Neural cell (in vitro differentiated cells): ENCODE measurements around the gene RAB18. TPM values are rescaled to one million over a fixed set of nuclear protein-coding genes. Genes with fewer than 3 reads are reported as not detected.

Experiments used
- H2AFZ ChIP-seq: fragments of 200-600, 300-800 bp; sonication (generic), shearing (Covaris generic); 2 replicates; pipeline ENCODE4 v1.6.0; 2014; ENCODE audit warnings: low read depth, mild to moderate bottlenecking, antibody characterized with exemption, low read length, moderate library complexity
- H3F3A ChIP-seq: fragments of 200-600 bp; shearing (Covaris generic); 2 replicates; pipeline ENCODE4 v1.6.1; 2016; ENCODE audit warnings: mild to moderate bottlenecking, moderate library complexity, mixed read lengths, antibody characterized with exemption, low read length; ENCODE audit not compliant: insufficient read depth, poor library complexity, severe bottlenecking
- H3K27ac ChIP-seq: fragments of 200-600, 300-800 bp; sonication (generic), shearing (Covaris generic); 2 replicates; pipeline ENCODE4 v1.5.1; 2014; ENCODE audit warnings: mild to moderate bottlenecking, low read length, moderate library complexity
- H3K27me3 ChIP-seq: fragments of 300-800, 200-600 bp; sonication (generic), shearing (Covaris generic); 2 replicates; pipeline ENCODE4 v1.6.0; 2014; ENCODE audit warnings: mild to moderate bottlenecking, low read depth, low read length, moderate library complexity; ENCODE audit not compliant: insufficient read depth
- H3K36me3 ChIP-seq: fragments of 300-800, 200-600 bp; sonication (generic), shearing (Covaris generic); 2 replicates; pipeline ENCODE4 v1.5.1; 2014; ENCODE audit warnings: mild to moderate bottlenecking, antibody characterized with exemption, low read length, moderate library complexity; ENCODE audit not compliant: insufficient read depth
- H3K4me2 ChIP-seq: fragments of 300-800, 200-600 bp; sonication (generic), shearing (Covaris generic); 2 replicates; pipeline ENCODE4 v1.6.0; 2014; ENCODE audit warnings: mild to moderate bottlenecking, low read length
- H3K4me3 ChIP-seq: fragments of 300-800, 200-600 bp; sonication (generic), shearing (Covaris generic); 2 replicates; pipeline ENCODE4 v1.5.1; 2014; ENCODE audit warnings: mild to moderate bottlenecking, low read length, moderate library complexity
- H3K79me2 ChIP-seq: fragments of 200-600 bp; shearing (Covaris generic); replicated peaks from 2 replicates; pipeline ENCODE4 v1.6.0; 2014; ENCODE audit warnings: mild to moderate bottlenecking, low read length, moderate library complexity; ENCODE audit not compliant: insufficient read depth
- H3K9ac ChIP-seq: fragments of 300-800, 200-600 bp; sonication (generic), shearing (Covaris generic); 2 replicates; pipeline ENCODE4 v1.6.1; 2016; ENCODE audit warnings: mild to moderate bottlenecking, low read length, mixed read lengths
- H3K9me2 ChIP-seq: fragments of 200-600 bp; shearing (Covaris generic); 2 replicates; pipeline ENCODE4 v1.6.1; 2016; ENCODE audit warnings: mild to moderate bottlenecking, low read length, mixed read lengths; ENCODE audit not compliant: insufficient read depth
- H3K9me3 ChIP-seq: fragments of 200-600, 300-800 bp; sonication (generic), shearing (Covaris generic); 2 replicates; pipeline ENCODE4 v1.6.1; 2016; ENCODE audit warnings: mild to moderate bottlenecking, mixed run types, low read length, moderate library complexity, mixed read lengths
- H4K20me1 ChIP-seq: fragments of 200-600 bp; shearing (Covaris generic); 2 replicates; pipeline ENCODE4 v1.6.1; 2016; ENCODE audit warnings: mild to moderate bottlenecking, mixed run types; ENCODE audit not compliant: insufficient read depth
- CTCF ChIP-seq: fragments of 450-650 bp; IDR thresholded peaks from 2 replicates; pipeline ENCODE4 v1.5.1; 2014; ENCODE audit warnings: antibody characterized with exemption, mild to moderate bottlenecking, moderate library complexity; ENCODE audit not compliant: poor library complexity, severe bottlenecking
- EP300 ChIP-seq: fragments of 450-650 bp; conservative IDR thresholded peaks from 2 replicates; pipeline ENCODE4 v1.6.1; 2014; ENCODE audit warnings: antibody characterized with exemption, mild to moderate bottlenecking, moderate library complexity; ENCODE audit not compliant: poor library complexity, severe bottlenecking
- EZH2 ChIP-seq: fragments of 200-600, 300-800 bp; shearing (Covaris generic), sonication (generic); IDR thresholded peaks from 2 replicates; pipeline ENCODE4 v1.6.1; 2014; ENCODE audit warnings: antibody characterized with exemption, low read length, borderline replicate concordance, mild to moderate bottlenecking; ENCODE audit not compliant: insufficient read depth, poor library complexity, severe bottlenecking
- MXI1 ChIP-seq: fragments of 450-650 bp; conservative IDR thresholded peaks from 2 replicates; pipeline ENCODE4 v1.6.1; 2014; ENCODE audit warnings: antibody characterized with exemption, mild to moderate bottlenecking; ENCODE audit not compliant: poor library complexity, severe bottlenecking
- POLR2AphosphoS5 ChIP-seq: IDR thresholded peaks from 2 replicates; pipeline ENCODE4 v1.6.1; 2012
- RAD21 ChIP-seq: fragments of 450-650 bp; conservative IDR thresholded peaks from 2 replicates; pipeline ENCODE4 v1.6.1; 2014; ENCODE audit warnings: antibody characterized with exemption, mild to moderate bottlenecking, moderate library complexity
- REST ChIP-seq: IDR thresholded peaks from 2 replicates; pipeline ENCODE4 v1.6.1; 2012; ENCODE audit warnings: borderline replicate concordance
- SMC3 ChIP-seq: fragments of 450-650 bp; conservative IDR thresholded peaks from 2 replicates; pipeline ENCODE4 v1.6.1; 2014; ENCODE audit warnings: antibody characterized with exemption, mild to moderate bottlenecking, moderate library complexity; ENCODE audit not compliant: poor library complexity
- TAF1 ChIP-seq: IDR thresholded peaks from 2 replicates; pipeline ENCODE4 v1.6.1; 2012; ENCODE audit warnings: low read depth
- polyA plus RNA-seq: library from polyadenylated mRNA; depleted of rRNA; stranded (reverse); fragments of >200 nt; gene quantifications from 2 replicates; pipeline ENCODE4 v1.2.3, GENCODE V29; 2014

Gene RAB18
- polyA plus RNA-seq, 1 donor from 2014 or later = 122 TPM

- H3K9me2 ChIP-seq = no peaks in the 10 kb centered on the region
- no peak overlapping the region for H2AFZ ChIP-seq
- H3K9me3 ChIP-seq = no peaks in the 10 kb centered on the region
- no peaks in the 10 kb centered on the region for H4K20me1 ChIP-seq
- H3K36me3 ChIP-seq = peaks cover 14% of the 10 kb centered on the region
- peaks cover 4% of the 10 kb centered on the region for H3K79me2 ChIP-seq
- TF ChIP-seq EZH2 (no peak), TAF1 (no peak), MXI1 (no peak), RAD21 (no peak), CTCF (no peak)
- no peak overlapping the region for H3K27ac ChIP-seq
- H3K9ac ChIP-seq = no peak overlapping the region
- H3K4me2 ChIP-seq = no peak overlapping the region
- no peak overlapping the region for H3K4me3 ChIP-seq
- H3F3A ChIP-seq = no peaks in the 10 kb centered on the region
- no peaks in the 10 kb centered on the region for H3K27me3 ChIP-seq
Measured at GRCh38 chr10:27535317-27535716, 31.2 kb downstream of the RAB18 start.

- H3K79me2 ChIP-seq = peaks cover 4% of the 10 kb centered on the region
- H3K27me3 ChIP-seq = no peaks in the 10 kb centered on the region
- TF ChIP-seq TAF1 = no peak
- no peak for TF ChIP-seq POLR2AphosphoS5
- TF ChIP-seq REST = no peak
- no peak for TF ChIP-seq MXI1
- no peak for TF ChIP-seq EZH2
- TF ChIP-seq EP300 = no peak
- TF ChIP-seq SMC3 = no peak
- no peak for TF ChIP-seq CTCF
- TF ChIP-seq RAD21 = no peak
- H3K4me3 ChIP-seq = no peak overlapping the region
- no peak overlapping the region for H2AFZ ChIP-seq
- peaks cover 14% of the 10 kb centered on the region for H3K36me3 ChIP-seq
- no peak overlapping the region for H3K4me2 ChIP-seq
- H4K20me1 ChIP-seq = no peaks in the 10 kb centered on the region
- no peak overlapping the region for H3K9ac ChIP-seq
- H3K9me2 ChIP-seq = no peaks in the 10 kb centered on the region
- H3K27ac ChIP-seq = no peak overlapping the region
- no peaks in the 10 kb centered on the region for H3K9me3 ChIP-seq
- H3F3A ChIP-seq = no peaks in the 10 kb centered on the region
Measured at GRCh38 chr10:27536437-27536836, 32.3 kb downstream of the RAB18 start.
